Stimulated activated CD4-positive, alpha-beta T cell treated with anti-CD3 and anti-CD28 coated beads, Interleukin-12 subunit alpha, Interleukin-12 subunit beta, amount 100 ng/mL, for 48 hours (primary cell): ENCODE measurements around the gene PCNX2.

Experiments used
- DNase-seq, 3 donors: peaks; one replicate each; pipeline ENCODE4 v3.0.0-alpha.2; 2020; ENCODE audit warnings: low read depth in 2 of 3, low spot score in 1 of 3

PCNX2 gene, protein sequence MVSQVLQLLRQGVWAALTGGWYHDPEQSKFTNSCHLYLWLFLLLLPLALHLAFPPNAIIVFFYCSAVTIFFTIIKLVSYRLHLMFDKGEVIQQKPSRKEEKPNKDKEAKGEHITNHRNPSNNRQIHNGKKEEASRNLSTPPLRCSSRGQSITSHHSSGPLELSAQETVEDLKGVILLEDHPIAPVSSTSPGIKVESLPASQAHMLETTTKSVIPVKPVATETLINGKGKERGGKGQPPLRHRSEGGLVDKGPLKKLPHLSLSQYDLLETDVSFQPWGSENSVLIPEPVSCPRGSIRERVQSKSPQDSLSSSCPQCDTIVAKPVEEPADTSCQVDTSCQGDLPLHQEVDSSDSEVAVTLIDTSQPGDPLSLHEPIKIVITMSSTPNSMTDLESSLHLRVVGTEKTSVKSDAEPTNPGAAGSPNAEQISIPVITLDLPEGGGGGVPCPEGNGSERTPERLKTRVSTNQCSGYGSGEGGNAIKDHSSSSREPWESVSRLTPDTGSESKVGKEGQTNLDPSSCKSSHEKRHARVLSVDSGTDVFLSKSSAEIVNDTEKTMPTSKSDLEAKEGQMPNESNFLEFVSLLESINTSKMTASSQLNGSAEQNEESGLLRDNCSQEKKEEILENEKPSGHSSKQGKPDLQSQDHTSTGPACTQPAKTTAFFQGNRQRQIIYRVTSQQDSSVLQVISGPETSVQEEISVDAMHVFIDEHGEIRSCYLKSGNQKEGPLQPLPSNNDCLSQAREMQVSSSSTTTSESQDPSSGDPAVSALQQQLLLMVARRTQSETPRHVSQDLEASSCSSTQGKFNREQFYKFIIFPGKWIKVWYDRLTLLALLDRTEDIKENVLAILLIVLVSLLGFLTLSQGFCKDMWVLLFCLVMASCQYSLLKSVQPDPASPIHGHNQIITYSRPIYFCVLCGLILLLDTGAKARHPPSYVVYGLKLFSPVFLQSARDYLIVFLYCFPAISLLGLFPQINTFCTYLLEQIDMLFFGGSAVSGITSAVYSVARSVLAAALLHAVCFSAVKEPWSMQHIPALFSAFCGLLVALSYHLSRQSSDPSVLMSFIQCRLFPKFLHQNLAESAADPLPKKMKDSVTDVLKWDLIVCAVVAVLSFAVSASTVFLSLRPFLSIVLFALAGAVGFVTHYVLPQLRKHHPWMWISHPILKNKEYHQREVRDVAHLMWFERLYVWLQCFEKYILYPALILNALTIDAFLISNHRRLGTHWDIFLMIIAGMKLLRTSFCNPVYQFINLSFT (N-terminal part only)

DNA sequence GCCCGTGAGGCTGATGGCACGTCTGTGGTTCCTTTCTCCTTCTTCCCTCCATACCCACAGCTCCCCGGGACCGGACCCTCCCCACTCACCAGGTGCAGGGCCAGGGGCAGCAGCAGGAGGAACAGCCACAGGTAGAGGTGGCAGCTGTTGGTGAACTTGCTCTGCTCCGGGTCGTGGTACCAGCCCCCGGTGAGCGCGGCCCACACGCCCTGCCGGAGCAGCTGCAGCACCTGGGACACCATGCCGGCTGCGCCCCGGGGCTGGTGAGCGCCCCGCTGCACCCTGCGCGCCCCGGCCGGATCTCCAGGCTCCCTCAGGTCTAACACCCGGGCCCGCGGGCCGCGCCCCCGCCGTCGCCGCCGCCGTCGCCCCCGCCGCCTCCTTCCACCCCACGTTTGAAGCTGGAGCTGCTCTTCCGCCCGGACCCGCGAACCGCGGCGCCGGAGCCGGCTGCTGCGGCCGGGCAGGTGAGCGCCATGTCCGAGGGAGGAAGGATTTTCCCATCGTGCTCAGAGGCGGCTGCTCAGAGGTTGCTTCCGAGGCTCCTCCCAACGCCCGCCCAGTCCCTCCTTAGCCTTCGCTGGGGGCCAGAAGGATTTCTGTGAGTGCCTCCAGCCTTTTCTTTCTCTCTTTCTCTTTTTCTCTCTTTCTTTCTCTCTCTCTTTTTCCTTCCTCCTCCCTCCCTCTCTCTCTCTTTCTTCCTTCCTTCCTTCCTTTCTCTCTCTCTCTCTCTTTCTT lies at the start of gene PCNX2:
TSS of gene PCNX2 (minus strand) at position 489 of the 738 bp plus-strand sequence. CDS start at position 242, 247 bp downstream.
- DNase-seq, result peak; percentile 42 to 73 (median 42)

DNA sequence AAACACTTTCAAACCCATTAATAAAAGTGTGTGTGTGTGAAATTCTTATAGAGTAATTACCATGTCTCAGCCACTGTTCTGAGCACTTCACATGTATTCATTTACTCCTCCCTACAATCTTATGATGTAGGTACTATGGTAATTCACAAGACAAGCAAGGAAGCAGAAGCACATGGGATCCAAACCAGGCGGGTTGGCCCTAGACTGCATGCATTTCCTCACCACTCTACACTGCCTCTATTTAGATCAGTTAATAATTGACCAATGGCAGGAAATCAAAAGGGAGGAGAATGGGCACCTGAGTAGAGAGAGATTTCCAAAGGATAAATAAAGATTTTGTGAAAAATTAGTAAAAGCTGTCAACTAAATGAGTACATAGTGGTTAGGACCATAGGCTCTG lies 47.7 kb upstream of the PCNX2 start:
- no peak for DNase-seq

DNA sequence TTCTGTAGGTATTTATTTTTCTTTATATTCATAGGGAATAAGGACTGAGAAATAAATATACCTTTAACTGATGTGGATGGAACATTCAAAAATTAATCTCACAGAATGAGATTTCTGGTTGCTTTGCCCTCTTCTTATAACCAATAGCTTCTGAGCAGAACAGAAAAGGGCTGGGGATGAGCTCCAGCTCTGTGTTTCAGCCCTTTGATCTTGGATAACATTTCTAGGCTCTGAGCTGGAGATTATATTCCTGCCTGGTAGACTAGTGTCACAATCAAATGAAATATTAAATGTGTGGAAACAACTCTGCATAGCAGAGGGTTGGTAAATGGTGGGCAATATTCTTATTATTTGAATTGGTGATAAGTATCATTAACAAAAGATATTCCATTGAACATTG lies 46.6 kb upstream of the PCNX2 start:
- no peak for DNase-seq

DNA sequence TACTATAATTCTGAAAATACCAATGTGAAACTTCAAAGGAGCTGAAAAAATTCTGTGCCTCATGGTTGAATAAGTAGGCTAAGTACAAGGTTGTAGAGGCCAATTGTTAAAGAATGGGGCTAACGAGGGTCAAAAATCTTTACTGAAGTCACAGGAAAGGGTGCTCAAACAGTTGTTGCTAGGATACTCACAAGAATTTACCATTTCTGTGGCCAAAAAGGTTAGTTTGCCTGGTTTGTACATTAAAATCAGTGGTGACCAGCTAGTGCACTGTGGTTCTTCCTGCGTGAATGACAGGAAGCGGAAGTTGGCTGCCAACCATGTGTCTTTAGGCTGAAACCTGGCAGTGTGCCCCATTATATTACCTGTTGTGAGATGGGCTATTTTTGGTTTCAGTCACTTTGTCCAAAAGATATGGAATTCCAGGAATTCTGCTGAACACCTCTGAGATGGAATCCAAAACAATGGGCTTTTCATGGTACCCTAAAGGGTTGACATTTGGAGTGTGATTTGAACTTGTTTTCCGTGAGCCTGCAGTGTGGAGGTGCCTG lies 45.5 kb upstream of the PCNX2 start:
- DNase-seq, result no peak

DNA sequence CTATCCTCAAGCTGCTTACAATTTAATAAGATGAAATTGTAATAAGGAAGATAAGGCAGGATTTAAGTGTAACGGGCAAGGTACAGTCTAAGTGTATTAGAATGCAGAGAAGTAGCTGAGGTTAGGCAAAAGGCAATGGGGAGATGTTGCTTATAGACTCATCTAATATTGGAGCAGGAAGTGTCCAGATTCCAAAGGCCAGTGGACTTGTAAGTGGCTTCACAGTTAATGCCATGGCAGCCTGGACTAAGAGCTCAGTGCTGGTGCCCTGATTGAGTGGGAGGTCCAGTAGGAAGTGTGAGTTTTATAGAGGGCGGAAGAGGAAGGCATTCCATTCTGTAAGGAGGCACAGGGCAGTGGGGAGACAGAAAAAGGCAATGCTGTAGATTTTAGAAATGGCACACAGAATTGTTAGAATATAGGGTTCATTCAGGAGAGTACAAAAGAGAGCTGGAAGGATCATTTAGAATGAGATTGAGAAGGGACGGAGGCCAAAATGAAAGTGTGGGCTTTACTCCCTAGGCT lies 44.6 kb upstream of the PCNX2 start:
- no peak for DNase-seq

DNA sequence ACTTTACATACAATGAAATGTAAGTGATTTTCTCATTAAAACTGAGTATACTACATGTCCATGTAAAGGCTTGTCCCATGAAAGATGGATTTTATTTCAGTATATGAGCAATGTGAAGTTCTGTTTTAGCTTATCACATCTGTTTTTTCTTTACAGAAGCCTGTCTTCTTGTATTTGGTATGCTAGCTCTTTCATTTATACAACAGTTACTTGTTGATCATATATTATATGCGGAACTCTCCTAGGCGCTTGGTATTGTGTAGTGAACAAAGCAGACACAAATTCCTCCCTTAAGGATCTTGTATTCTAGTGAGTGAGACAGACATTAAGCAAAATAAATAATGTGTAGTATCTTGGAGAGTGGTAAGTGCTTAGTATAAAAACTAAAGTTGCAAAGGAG lies 42.6 kb upstream of the PCNX2 start:
- DNase-seq, result no peak

DNA sequence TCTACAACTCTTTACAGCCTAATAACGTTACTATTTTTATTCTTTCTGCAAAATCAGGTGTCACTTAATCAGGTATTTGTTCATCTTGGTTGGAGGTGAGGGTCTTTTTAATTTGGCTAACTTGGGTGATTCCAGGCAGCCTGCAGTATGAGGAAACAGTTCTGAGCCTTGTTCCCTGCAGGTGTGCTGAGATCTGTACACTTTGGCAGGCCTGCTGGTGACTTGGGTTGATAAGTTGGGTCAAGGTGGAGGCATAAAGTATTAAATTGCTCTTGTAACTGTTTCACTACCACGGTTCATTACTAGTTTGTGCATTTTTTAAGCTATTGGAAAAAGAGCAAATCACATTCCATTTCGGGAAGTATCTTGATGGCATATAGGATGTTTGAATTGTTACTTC lies 42.0 kb upstream of the PCNX2 start:
- DNase-seq, result no peak

DNA sequence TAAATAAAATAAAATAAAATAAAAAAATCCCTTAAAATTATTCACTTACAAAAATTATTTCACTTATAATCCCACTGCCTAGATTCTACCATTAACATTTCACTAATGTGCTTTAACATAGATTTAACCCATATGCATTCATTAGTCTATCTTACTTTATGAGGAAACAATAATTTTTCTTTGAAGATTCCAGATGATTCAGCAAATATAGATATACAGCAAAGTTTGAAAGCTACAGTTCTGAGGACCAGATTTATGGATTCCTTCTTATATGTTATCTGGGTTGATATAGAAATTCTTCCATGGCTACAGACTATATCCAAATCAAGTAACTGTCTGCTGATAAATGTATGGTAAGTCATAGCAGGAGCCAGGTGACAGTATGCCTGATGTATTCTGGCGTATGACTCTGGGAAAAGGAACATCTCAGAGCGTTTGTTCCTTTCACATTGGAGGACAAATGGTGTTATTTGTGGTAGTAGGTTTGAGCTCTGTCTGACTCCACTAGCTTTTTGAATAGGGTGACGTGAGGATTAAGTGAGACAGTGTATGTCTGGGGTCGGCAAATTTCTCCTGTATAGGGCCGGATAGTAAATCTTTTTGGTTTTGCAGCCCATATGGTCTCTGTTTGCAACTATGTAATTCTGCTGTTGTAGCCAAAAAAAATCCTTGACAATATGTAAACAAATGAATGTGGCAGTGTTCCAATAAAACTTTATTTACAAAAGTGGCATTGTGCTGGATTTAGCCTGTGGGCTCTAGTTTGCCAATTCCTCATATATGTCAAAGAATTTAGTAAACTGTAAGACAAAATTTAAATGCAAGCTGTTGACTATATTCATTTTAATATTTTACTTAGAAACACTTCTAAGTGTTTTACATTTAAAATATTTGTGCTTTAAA lies 41.3 kb upstream of the PCNX2 start:
- DNase-seq, result no peak

DNA sequence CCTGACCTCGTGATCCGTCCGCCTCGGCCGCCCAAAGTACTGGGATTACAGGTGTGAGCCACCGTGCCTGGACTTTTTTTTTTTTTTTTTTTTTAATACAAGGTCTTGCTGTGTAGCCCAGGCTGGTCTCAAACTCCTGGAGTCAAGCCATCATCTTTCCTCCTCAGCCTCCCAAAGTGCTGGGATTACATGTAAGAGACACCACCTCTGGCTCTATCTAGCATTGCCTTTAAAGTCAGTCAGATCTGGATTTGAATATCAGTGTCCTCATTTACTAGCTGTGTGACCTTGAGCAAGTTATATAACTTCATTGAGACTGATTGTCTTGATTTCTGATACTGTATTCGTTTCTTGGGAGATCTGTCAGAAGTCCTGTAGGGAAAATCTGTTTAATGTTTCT lies 38.6 kb upstream of the PCNX2 start:
- no peak for DNase-seq

DNA sequence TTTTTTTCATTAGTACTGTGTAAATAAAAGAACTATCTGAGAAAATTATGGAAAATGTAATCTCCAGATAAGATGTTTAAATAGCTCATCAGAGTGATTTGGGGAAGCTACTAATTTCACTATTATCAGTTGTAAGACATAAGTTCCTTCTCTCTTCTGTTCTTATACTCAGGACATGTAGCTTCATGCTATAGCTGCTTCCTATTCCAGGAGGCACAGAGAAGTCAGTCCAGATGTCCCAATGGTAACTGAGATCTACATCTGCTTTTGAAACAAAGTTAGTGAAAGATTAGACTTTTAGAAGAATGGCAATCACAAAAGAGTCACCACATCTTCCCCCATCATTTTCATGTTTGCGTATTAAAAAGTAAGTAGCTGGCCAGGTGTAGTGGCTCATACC lies 37.6 kb upstream of the PCNX2 start:
- no peak for DNase-seq

DNA sequence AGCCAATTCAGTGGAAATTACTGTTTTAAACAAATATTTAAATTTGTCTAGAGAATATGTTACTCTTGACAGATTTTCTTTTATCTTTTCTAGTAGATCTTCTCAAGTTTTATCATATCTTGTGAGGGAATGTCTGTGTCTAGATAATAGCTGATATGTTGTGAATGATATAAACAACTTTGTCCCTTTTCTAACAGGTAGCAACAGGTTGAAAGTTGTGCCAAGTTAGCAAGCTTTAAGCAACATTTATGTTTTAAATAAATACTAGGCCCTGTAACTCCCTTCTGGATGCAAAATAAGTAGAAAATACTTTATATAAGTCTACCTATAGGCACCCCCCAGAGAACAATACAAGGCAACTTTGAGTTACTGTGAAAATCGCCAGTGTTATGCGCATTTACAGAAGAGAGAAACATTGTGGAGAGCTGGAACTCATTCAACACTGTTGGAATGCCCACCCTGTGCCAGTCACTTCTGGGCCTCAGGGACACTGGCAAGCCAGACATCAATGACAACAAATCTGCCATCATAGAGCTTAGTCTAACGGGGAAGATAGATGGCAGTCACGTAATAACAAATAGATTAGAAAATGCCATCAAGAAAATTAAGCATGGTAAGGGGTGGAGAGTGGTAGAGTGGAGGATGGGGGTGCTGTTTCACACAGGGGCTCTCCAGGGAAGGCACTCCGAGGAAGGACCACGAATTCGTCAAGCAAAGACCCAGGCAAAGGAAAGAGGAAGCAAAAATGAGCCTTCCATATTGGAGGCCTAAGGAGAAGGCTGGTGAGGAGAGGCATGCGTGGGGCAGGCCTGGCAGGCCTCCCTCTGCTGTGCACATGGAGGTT lies 36.4 kb upstream of the PCNX2 start:
- DNase-seq, result no peak

DNA sequence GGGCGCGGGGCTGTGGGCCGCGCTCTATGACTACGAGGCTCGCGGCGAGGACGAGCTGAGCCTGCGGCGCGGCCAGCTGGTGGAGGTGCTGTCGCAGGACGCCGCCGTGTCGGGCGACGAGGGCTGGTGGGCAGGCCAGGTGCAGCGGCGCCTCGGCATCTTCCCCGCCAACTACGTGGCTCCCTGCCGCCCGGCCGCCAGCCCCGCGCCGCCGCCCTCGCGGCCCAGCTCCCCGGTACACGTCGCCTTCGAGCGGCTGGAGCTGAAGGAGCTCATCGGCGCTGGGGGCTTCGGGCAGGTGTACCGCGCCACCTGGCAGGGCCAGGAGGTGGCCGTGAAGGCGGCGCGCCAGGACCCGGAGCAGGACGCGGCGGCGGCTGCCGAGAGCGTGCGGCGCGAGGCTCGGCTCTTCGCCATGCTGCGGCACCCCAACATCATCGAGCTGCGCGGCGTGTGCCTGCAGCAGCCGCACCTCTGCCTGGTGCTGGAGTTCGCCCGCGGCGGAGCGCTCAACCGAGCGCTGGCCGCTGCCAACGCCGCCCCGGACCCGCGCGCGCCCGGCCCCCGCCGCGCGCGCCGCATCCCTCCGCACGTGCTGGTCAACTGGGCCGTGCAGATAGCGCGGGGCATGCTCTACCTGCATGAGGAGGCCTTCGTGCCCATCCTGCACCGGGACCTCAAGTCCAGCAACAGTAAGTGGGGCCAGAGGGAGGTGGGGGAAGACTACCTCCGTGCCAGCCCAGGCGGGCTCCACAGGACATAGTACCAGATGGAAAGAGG lies 32.8 kb upstream of the PCNX2 start:
- peak in 2 of 3 donors; percentile 5 to 15 for DNase-seq

DNA sequence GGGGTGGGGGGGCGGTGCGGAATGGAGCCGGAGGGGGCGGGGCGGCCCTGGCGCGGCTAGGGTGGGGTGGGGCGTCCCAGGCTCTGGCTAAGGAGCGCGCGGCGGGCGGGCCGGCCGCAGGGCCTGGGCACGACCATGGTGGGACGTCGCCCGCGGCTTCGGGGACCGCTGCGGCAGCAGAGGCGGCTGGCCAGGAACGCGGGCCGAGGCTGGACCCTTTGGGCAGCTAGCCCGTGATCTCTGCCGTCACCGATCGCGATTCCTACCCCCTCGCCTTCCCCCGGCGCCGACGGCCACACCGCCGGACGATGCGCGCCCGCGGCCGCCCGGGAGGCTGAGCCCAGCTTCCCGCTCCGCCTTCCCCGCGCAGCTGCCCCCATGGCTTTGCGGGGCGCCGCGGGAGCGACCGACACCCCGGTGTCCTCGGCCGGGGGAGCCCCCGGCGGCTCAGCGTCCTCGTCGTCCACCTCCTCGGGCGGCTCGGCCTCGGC lies 32.2 kb upstream of the PCNX2 start, which contains the start of gene MAP3K21:
TSS of gene MAP3K21 (plus strand) at position 74 of the 491 bp plus-strand sequence. CDS start at position 379, 305 bp downstream.
- DNase-seq, result no peak

DNA sequence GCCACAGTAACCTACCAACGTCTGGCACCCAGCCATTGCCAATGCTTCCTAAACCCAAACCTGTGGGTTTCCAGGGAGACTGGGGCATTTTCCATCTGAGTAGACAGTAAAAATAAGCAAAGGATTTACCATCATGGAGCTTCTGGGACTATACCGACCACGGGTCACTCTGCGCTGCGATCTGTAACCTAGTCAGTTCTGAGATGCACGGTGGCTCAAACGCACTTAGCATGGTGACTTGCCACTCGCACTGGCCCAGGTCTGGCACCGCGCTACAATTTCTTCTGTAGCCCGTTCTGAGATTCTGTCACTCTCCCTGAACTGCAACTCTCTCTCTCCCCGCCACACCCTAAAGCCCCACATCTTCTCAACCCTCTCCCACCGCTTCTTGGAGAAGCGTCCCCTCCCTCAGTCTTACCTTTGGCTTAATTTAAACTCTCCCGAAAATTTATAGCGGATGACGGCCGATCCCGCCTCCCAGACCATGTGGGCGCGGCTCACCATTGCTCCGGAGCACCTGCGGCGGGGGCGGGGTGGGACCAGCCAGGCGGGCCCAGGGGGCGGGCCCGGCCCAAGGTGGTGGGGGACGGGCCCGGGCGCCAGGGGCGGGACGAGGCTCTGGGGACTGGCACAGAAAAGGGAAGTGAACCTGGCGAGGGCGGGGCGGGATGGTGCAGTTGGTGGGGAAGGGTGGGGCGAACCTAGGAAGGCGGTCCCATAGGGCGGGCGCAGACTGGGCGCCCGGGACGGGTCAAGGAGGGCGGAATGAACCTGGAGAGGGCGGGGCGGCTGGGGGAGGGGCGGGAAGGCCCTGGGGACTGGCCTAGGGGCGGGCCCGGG lies 31.5 kb upstream of the PCNX2 start:
- DNase-seq, result peak; percentile 76 to 84 (median 78)

DNA sequence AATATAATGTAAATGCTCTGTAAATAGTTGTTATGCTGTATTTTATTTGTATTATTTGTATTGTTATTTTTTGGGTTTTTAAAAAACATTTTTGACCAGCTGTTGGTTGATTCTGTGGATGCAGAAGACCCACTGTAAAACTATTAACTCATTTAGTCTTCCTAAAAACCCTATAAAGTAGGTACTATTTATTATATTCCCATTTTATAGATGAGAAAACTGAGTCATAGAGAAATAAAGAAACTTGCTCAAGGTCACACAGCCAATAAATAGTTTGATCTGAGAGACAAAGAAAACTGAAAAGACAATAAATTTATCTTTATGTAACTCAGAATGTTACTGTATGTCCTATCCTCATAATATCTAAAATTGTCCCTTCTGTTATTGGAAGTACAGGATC lies 30.8 kb upstream of the PCNX2 start:
- DNase-seq, result no peak

DNA sequence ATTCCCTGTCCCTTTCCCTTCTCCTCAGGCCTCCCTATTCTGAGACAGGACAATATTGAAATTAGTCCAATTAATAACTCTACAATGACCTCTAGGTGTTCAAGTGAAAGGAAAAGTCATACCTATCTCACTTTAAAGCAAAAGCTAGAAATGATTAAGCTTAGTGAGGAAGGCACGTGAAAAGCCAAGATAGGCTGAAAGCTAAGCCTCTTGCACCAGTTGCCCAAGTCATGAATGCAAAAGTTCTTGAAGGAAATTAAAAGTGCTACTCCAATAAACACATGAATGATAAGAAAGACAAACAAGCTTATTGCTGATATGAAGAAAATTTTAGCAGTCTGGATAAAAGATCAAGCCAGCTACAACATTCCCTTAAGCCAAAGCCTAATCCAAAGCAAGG lies 28.2 kb upstream of the PCNX2 start:
- DNase-seq, result no peak
